ENCODE data around the gene KLHDC10. TPM values are rescaled to one million over a fixed set of nuclear protein-coding genes. Genes with fewer than 3 reads are reported as not detected.
"Not testable (repeated sequence)": the region's sequence is repeated elsewhere in the genome, so short reads cannot be mapped to it uniquely, and the experiment has no call there.

Gene KLHDC10
- total RNA-seq, 1 experiment from 2014 or later: 37.5 TPM

DNA sequence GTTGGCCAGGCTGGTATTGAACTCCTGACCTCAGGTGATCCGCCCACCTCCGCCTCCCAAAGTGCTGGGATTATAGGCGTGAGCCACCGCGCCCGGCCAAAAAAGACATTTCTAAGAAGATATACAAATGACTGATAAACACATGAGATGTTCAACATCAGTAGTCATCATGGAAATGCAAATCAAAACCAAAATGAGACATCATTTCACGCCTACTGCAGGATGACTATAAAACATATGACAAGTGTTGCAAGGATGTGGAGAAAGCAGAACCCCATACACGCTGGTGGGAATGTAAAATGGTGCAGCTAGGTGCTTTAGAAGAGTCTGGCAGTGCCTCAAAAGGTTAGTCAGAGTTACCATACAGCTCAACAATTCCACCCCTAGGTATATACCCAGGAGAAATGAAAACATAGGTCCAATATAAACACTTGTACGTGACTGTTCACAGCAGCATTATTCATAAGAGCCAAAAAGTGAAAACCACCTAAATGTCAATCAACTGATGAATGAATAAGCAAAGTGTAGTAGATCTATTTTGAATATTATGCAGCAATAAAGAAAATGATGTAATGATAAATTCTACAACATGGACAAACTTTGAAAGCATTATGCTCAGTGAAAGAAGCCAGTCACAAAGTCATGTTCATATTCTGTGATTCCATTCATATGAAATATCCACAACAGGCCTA lies 110.4 kb downstream of the KLHDC10 start:
- BruUV-seq (replicated peaks): no TSS peak
- TF ChIP-seq, protein P1, sequence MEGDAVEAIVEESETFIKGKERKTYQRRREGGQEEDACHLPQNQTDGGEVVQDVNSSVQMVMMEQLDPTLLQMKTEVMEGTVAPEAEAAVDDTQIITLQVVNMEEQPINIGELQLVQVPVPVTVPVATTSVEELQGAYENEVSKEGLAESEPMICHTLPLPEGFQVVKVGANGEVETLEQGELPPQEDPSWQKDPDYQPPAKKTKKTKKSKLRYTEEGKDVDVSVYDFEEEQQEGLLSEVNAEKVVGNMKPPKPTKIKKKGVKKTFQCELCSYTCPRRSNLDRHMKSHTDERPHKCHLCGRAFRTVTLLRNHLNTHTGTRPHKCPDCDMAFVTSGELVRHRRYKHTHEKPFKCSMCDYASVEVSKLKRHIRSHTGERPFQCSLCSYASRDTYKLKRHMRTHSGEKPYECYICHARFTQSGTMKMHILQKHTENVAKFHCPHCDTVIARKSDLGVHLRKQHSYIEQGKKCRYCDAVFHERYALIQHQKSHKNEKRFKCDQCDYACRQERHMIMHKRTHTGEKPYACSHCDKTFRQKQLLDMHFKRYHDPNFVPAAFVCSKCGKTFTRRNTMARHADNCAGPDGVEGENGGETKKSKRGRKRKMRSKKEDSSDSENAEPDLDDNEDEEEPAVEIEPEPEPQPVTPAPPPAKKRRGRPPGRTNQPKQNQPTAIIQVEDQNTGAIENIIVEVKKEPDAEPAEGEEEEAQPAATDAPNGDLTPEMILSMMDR (conservative IDR thresholded peaks at IDR 0.05; ENCODE audit: low read depth, low read length): no peak
- TF ChIP-seq EZH2 (IDR thresholded peaks at IDR 0.05; ENCODE audit: borderline replicate concordance, low read depth, low read length, poor library complexity, severe bottlenecking): no peak
- CTCF ChIA-PET: no interaction called here
- Histone ChIP-seq H3K4me3 (ENCODE audit: low read depth, low read length, poor library complexity, severe bottlenecking) (no peak overlapping the region), H3K27me3 (replicated peaks; ENCODE audit: insufficient read depth, low read depth, low read length, poor library complexity) (no peaks in the 10 kb centered on the region), H3K4me1 (ENCODE audit: insufficient read depth, low read length, poor library complexity, severe bottlenecking) (no peaks in the 10 kb centered on the region), H3K36me3 (ENCODE audit: insufficient read depth, low read length, poor library complexity, severe bottlenecking) (peaks cover 46% of the 10 kb centered on the region), H3K9me3 (ENCODE audit: low read depth, low read length, poor library complexity, severe bottlenecking) (no peaks in the 10 kb centered on the region), H3K27ac (ENCODE audit: low read depth, low read length, poor library complexity, severe bottlenecking) (no peak overlapping the region)
- POLR2A ChIA-PET (ENCODE audit: low non-redundant PET): no interaction called here
- no peak for DNase-seq (ENCODE audit: low spot score)
- intact Hi-C loops (cut with micrococcal nuclease; ENCODE audit: unreplicated experiment): no loop called here

DNA sequence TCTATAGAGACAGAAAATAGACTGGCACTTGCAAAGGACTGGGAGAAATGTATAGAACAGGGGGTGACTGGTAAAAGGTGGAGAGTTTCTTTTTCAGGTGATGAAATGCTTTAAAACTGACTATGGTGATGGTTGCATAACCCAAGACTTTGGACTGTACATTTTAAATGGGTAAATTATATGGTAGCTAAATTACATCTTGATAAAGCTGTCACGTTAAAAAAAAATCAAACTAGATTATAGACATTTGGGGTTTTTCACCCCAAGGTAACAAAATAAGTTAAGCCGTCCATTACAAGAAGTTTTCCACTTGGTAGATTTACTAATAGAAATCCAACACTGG lies 110.9 kb downstream of the KLHDC10 start:
- Histone ChIP-seq H3K27ac (ENCODE audit: low read depth, low read length, poor library complexity, severe bottlenecking) (no peak overlapping the region), H3K27me3 (replicated peaks; ENCODE audit: insufficient read depth, low read depth, low read length, poor library complexity) (no peaks in the 10 kb centered on the region), H3K36me3 (ENCODE audit: insufficient read depth, low read length, poor library complexity, severe bottlenecking) (peaks cover 46% of the 10 kb centered on the region), H3K9me3 (ENCODE audit: low read depth, low read length, poor library complexity, severe bottlenecking) (no peaks in the 10 kb centered on the region), H3K4me1 (ENCODE audit: insufficient read depth, low read length, poor library complexity, severe bottlenecking) (no peaks in the 10 kb centered on the region), H3K4me3 (ENCODE audit: low read depth, low read length, poor library complexity, severe bottlenecking) (no peak overlapping the region)
- CTCF ChIA-PET: no interaction called here
- BruUV-seq (replicated peaks): no TSS peak
- POLR2A ChIA-PET (ENCODE audit: low non-redundant PET): no interaction called here
- DNase-seq (ENCODE audit: low spot score): no peak
- intact Hi-C loops (cut with micrococcal nuclease; ENCODE audit: unreplicated experiment): no loop called here
- TF ChIP-seq, protein P1 (conservative IDR thresholded peaks at IDR 0.05; ENCODE audit: low read depth, low read length): no peak
- no peak for TF ChIP-seq EZH2 (IDR thresholded peaks at IDR 0.05; ENCODE audit: borderline replicate concordance, low read depth, low read length, poor library complexity, severe bottlenecking)

DNA sequence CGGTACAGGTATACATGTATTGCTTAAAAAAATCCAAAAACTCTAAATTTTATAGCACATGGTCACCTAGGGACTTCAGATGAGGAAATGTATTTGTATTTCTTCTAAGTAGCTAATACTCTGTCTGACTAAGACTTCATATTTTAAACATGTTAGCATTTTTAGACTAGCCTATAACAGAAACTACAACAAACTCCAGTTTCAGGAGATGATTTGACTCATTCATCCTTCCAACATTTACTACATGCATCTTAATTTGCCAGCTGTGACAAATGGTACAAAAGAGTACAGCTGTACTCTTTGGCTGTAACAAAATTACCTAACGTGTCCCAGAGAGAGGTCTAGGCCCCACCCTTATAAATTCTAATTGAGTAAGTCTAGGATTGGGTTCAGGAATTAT lies 112.7 kb downstream of the KLHDC10 start:
- Histone ChIP-seq H3K27me3 (replicated peaks; ENCODE audit: insufficient read depth, low read depth, low read length, poor library complexity) (no peaks in the 10 kb centered on the region), H3K9me3 (ENCODE audit: low read depth, low read length, poor library complexity, severe bottlenecking) (no peaks in the 10 kb centered on the region), H3K4me1 (ENCODE audit: insufficient read depth, low read length, poor library complexity, severe bottlenecking) (no peaks in the 10 kb centered on the region), H3K27ac (ENCODE audit: low read depth, low read length, poor library complexity, severe bottlenecking) (no peak overlapping the region), H3K4me3 (ENCODE audit: low read depth, low read length, poor library complexity, severe bottlenecking) (no peak overlapping the region), H3K36me3 (ENCODE audit: insufficient read depth, low read length, poor library complexity, severe bottlenecking) (peaks cover 40% of the 10 kb centered on the region)
- BruUV-seq (replicated peaks): no TSS peak
- ChIA-PET CTCF (no interaction called here), POLR2A (ENCODE audit: low non-redundant PET) (no interaction called here)
- TF ChIP-seq, protein P1 (conservative IDR thresholded peaks at IDR 0.05; ENCODE audit: low read depth, low read length): no peak
- TF ChIP-seq EZH2 (IDR thresholded peaks at IDR 0.05; ENCODE audit: borderline replicate concordance, low read depth, low read length, poor library complexity, severe bottlenecking): no peak
- intact Hi-C loops (cut with micrococcal nuclease; ENCODE audit: unreplicated experiment): no loop called here
- DNase-seq (ENCODE audit: low spot score): no peak

DNA sequence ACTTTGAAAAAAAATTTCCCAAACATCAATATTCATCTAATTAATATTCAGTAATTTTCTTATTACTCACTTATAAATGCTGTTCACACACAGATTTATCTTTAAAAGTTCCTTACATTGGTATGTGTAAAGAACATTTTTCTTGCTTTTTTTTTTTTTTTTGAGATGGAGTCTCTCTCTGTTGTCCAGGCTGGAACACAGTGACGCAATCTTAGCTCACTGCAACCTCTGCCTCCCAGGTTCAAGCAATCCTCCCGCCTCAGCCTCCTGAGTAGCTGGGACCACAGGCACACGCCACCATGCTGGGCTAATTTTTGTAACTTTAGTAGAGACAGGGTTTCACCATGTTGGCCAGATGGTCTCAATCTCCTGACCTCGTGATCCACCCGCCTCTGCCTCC lies 114.0 kb downstream of the KLHDC10 start:
- CTCF ChIA-PET; H3K4me1 ChIP-seq (ENCODE audit: insufficient read depth, low read length, poor library complexity, severe bottlenecking); BruUV-seq (replicated peaks); H3K27ac ChIP-seq (ENCODE audit: low read depth, low read length, poor library complexity, severe bottlenecking); intact Hi-C loops (cut with micrococcal nuclease; ENCODE audit: unreplicated experiment); H3K9me3 ChIP-seq (ENCODE audit: low read depth, low read length, poor library complexity, severe bottlenecking); POLR2A ChIA-PET (ENCODE audit: low non-redundant PET); H3K4me3 ChIP-seq (ENCODE audit: low read depth, low read length, poor library complexity, severe bottlenecking); DNase-seq (ENCODE audit: low spot score); H3K27me3 ChIP-seq (replicated peaks; ENCODE audit: insufficient read depth, low read depth, low read length, poor library complexity): not testable (repeated sequence)
- H3K36me3 ChIP-seq (ENCODE audit: insufficient read depth, low read length, poor library complexity, severe bottlenecking): peaks cover 38% of the 10 kb centered on the region
